Measurements from ENCODE around the gene CTSO.

DNA sequence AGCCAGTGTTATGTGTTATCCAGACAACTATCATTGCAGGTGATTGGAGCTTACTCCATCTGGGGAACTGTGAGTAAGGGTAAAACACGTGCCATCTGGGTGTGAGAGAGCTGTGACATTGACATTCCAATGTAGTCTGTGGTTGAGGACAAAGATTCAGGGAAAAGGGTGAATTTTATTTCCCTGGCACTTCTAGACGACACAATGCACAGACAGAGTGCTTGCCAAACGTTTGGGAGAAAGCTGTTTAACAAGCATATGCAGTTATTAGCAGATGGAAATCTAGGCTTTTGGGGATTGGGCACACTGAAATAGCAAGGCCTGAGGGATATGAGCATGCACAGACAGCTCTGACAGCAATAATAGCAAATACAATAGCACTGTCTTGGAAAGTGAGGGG is 21.3 kb upstream of the CTSO start:
- TF ChIP-seq CTCF (IDR thresholded peaks at IDR 0.05; ENCODE audit: low read depth, low read length, missing input control) = no peak
- TF ChIP-seq EGR1 (IDR thresholded peaks at IDR 0.05; ENCODE audit: low read depth in 2 of 2) = no peak
- TF ChIP-seq ATF3 (IDR thresholded peaks at IDR 0.05) = no peak
- TF ChIP-seq MAX (IDR thresholded peaks at IDR 0.05) = no peak
